Sciatic nerve (tissue), 2 donors: Measurements from ENCODE around the gene NFKBIB. TPM values are rescaled to one million over a fixed set of nuclear protein-coding genes. Genes with fewer than 3 reads are reported as not detected.
"Not testable (repeated sequence)": the region's sequence is repeated elsewhere in the genome, so short reads cannot be mapped to it uniquely, and the experiment has no call there.

Experiments used
- ATAC-seq: fragments of 200-7000 bp; cut with Tn5 transposase; one replicate; pipeline ENCODE4 v1.9.1; 2020; ENCODE audit warnings: mild to moderate bottlenecking, moderate library complexity
- DNase-seq: peaks from one replicate; pipeline ENCODE4 v3.0.0-alpha.2; 2020; ENCODE audit warnings: low spot score
- intact Hi-C: fragments of 100-400 bp; cut with DNase I; formaldehyde crosslinking; loops from one replicate; pipeline ENCODE4 v1.14.2; 2022
- total RNA-seq: library from RNA; stranded (reverse); fragmentation: NEBNext Ultra II Directional; extraction: Animal tissue kit (Norgen Biotek cat#: 25700); gene quantifications from one replicate; pipeline ENCODE4 v1.2.1, GENCODE V29; 2021
- donor health status: DM: no; HTN: no; CAD: no.
- donor health status: DM: no; HTN: no; CAD: no.

NFKBIB gene
- total RNA-seq, 1 donor from 2014 or later: 14.6 TPM

DNA sequence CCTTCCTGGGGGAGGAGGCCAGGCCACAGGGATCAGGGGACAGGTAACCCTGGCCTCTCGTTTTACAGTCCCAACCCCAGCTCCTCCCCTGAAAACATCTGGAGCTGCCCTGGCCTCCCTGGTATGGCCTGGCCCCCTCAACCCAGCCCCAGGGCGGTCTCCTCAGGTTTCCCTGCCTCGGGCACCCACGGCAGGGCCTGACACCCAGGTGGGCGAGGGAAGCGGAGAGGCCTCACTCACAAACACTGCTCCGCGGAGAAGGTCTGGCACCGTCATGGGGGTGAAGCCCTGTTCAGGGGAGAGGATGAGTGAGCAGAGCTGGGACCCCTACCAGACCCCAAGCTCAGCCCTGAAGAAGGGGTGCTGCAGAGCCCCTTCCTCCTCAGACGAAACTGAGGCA lies 18.8 kb downstream of the NFKBIB start:
- ATAC-seq (no peak), DNase-seq (no peak)
- intact Hi-C loops: no loop called here

DNA sequence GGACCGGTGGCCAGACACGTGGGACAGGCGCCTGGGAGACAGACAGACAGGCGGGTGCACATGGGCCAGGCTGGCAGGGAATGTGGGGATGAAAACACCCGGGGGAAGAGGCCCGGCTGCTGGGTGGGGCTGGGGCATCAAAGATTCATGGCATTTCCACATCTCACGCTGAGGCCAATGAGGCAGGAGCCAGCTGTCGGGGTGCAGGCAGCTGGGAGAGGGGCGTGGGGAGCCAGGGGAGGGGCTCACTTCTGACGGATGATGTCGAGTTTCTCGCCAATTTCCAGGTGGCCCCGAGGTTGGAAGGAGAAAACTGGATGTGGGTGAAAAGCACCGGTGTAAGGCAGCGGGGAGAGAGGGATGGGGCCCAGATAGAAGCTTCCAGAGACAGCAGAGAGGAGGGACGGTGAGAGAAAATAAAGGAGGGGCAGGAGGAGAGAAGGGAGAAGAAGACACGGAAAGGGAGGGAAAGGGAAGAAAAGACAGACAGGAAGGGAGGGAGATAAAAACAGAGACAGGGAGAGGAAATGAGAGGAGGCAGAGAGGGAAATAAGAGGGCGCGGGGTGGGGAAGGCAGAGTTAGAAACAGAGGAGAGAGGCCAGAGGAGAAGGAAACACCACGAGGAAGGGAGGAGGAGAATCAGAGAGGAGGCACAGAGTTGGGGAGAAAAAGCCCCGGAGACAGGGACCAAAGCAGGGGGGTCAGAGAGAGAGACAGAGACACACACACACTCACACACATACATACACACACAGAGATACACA lies 20.2 kb downstream of the NFKBIB start:
- intact Hi-C loops: loop anchor here (10.0 kb wide), 1 partner anchor 405 kb away; no protein-coding TSS in a partner anchor
- ATAC-seq: no peak
- DNase-seq: no peak

GRCh38 chr19:38920602-38921419 lies 21.0 kb downstream of the NFKBIB start:
- intact Hi-C loops: loop anchor here (10.0 kb wide), 1 partner anchor 406 kb away; no protein-coding TSS in a partner anchor
- ATAC-seq: no peak
- no peak for DNase-seq

GRCh38 chr19:38921420-38922274 lies 21.9 kb downstream of the NFKBIB start:
- DNase-seq: no peak
- intact Hi-C loops: loop anchor here (10.0 kb wide), 1 partner anchor 407 kb away; no protein-coding TSS in a partner anchor
- ATAC-seq: no peak

DNA sequence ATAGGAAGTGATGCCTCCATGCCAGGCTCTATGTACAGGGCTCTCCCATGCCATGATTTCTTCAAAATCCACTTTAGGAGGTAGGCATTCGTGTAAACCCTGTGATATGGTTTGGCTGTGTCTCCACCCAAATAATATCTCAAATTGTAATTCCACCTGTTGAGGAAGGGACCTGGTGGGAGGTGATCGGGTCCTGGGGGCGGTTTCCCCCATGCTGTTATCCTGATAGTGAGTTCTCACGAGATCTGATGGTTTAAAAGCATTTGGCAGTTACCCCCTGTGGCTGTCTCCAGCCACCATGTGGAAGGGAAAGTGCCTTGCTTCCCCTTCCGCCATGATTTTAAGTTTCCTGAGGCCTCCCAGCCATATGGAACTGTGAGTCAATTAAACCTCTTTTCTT lies 22.7 kb downstream of the NFKBIB start:
- DNase-seq (no peak), ATAC-seq (no peak)
- intact Hi-C loops: loop anchor here (10.0 kb wide), 1 partner anchor 408 kb away; no protein-coding TSS in a partner anchor

- intact Hi-C loops: loop anchor here (10.0 kb wide), 1 partner anchor 410 kb away; no protein-coding TSS in a partner anchor
- ATAC-seq: no peak
- no peak for DNase-seq
Measured at GRCh38 chr19:38924388-38924787, 24.6 kb downstream of the NFKBIB start.

- no peak for DNase-seq
- intact Hi-C loops: loop anchor here (10.0 kb wide), 1 partner anchor 414 kb away; no protein-coding TSS in a partner anchor
Measured at GRCh38 chr19:38928391-38929001, 28.7 kb downstream of the NFKBIB start.

GRCh38 chr19:38929929-38930775 lies 30.4 kb downstream of the NFKBIB start, which contains the start of gene SARS2:
Gene SARS2 (minus strand): TSS chr19:38930763. CDS start chr19:38930736, 27 bp downstream.
- intact Hi-C loops: loop anchor here (10.0 kb wide), 1 partner anchor 415 kb away; no protein-coding TSS in a partner anchor
- ATAC-seq (peak; percentile 95), DNase-seq (peak; percentile 94)

More at GRCh38 chr19:38928391-38929001, 28.7 kb downstream of the NFKBIB start:
- ATAC-seq: no peak

DNA sequence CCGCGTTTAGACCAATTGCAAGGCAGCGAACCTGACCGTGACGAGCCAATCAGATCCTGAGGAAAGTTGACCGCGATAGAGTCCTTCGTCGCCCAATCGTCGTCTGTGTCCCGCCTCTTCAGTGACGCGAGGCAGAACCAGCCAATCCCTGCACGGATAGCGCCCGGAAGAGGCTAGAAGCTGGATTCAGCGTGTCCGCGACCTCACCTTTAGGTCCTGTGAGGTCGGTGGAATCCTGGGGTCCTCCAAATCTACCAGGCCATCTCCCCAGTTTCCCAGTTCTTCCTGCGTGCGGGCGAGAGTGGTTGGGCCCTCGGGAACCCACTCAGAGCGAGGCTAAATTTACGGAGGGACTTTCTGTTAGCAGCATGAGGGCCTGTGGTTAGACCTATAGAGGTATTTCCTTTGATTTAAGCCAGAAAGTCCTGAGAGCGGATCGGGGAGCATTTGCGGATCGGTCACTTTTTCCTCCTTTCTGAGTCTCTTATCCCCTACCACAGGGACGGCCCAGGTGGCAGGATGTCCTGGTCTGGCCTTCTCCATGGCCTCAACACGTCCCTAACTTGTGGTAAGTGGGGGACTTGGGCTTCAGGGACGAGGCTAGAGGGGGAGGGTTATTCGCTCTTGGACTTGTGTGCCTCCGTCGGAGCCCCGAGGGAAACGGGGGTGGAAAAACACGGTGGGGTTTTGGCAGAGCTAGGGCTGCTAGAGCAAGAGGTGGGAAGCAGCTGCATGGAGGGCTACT lies 31.2 kb downstream of the NFKBIB start, which contains the start of gene MRPS12:
TSS of gene MRPS12 (plus strand) at position 169 of the 745 bp plus-strand sequence. CDS start at position 520, 351 bp downstream.
- DNase-seq (peak; percentile 99), ATAC-seq (peak; percentile 99)
- intact Hi-C loops: no loop called here

DNA sequence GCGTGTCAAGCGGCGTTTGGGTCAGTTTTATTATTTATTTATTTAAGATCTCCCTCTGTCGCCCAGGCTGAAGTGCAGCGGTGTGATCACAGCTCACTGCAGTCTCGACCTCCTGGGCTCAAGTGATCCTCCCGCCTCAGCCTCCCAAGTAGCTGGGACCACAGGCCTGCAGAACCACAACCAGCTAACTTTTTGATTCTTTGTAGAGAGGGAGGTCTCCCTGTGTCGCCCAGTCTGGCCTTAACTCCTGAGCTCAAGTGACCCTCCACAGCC lies 31.7 kb downstream of the NFKBIB start:
- intact Hi-C loops: no loop called here
- ATAC-seq: no peak
- no peak for DNase-seq

- no peak for DNase-seq
- intact Hi-C loops: no loop called here
- no peak for ATAC-seq
Measured at GRCh38 chr19:38932425-38933179, 32.8 kb downstream of the NFKBIB start.

GRCh38 chr19:38933544-38933943 lies 33.8 kb downstream of the NFKBIB start:
- DNase-seq (no peak), ATAC-seq (no peak)
- intact Hi-C loops: no loop called here

- no peak for ATAC-seq
- no peak for DNase-seq
- intact Hi-C loops: loop anchor here (10.0 kb wide), 1 partner anchor 245 kb away; no protein-coding TSS in a partner anchor
Measured at GRCh38 chr19:38939957-38940356, 40.2 kb downstream of the NFKBIB start.

- intact Hi-C loops: loop anchor here (10.0 kb wide), 1 partner anchor 243 kb away; no protein-coding TSS in a partner anchor
- not testable (repeated sequence) for ATAC-seq, DNase-seq
Measured at GRCh38 chr19:38941466-38941865, 41.7 kb downstream of the NFKBIB start.

DNA sequence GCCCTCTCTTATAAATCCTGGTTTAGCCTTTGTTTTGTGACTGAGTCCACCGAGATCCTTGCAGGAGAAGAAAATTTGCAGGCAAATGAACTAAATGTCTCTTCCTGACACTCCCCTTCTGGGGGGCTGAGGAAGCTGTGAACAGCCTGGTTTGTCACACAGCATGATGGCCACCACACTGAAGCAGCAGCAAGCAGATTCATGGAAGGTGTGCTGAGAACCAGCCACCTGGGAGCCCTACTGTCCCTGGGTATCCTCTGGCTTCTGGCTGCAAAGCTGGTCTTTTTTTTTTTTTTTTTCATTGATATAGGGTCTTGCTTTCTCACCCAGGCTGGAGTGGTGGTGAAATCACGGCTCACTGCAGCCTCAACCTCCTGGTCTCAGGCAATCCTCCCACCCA lies 42.2 kb downstream of the NFKBIB start:
- no peak for DNase-seq
- peak; percentile 10 for ATAC-seq
- intact Hi-C loops: loop anchor here (10.0 kb wide), 1 partner anchor 243 kb away; no protein-coding TSS in a partner anchor
